H1 (cell line): ENCODE data around the gene GBX1. TPM values are rescaled to one million over a fixed set of nuclear protein-coding genes. Genes with fewer than 3 reads are reported as not detected.

Experiments
- CHD1 ChIP-seq: IDR thresholded peaks from 2 replicates; pipeline ENCODE4 v1.6.1; 2012; ENCODE audit warnings: low read depth, low read length, improper control_type of control experiment
- CTBP2 ChIP-seq: IDR thresholded peaks from 2 replicates; pipeline ENCODE4 v1.7.0; 2011; ENCODE audit warnings: borderline replicate concordance, mild to moderate bottlenecking, moderate library complexity, mixed read lengths, low read length; ENCODE audit not compliant: insufficient read depth, insufficient read length
- GTF2F1 ChIP-seq: IDR thresholded peaks from 2 replicates; pipeline ENCODE4 v1.6.1; 2012; ENCODE audit warnings: low read depth, low read length, improper control_type of control experiment, borderline replicate concordance
- HDAC2 ChIP-seq, 2 experiments: fragments of 300-600 bp in 1 of 2; sonication (generic) in 1 of 2; IDR thresholded peaks; 2 replicates each; pipeline ENCODE4 v1.6.1; 2011 to 2012; ENCODE audit warnings: low read depth in 2 of 2, low read length in 2 of 2, mild to moderate bottlenecking in 2 of 2, moderate library complexity in 2 of 2, borderline replicate concordance in 1 of 2, inconsistent platforms in 1 of 2
- POU5F1 ChIP-seq: IDR thresholded peaks from 2 replicates; pipeline ENCODE4 v1.6.1; 2011; ENCODE audit warnings: low read depth, mild to moderate bottlenecking, low read length, moderate library complexity
- RNF2 ChIP-seq: fragments of 200-900, 300-1000 bp; sonication (generic); IDR thresholded peaks from 2 replicates; pipeline ENCODE4 v1.7.1; 2016; ENCODE audit warnings: borderline replicate concordance, low read depth, mild to moderate bottlenecking, antibody characterized with exemption, low read length; ENCODE audit not compliant: poor library complexity, severe bottlenecking; ENCODE audit errors: missing control alignments
- TAF1 ChIP-seq: IDR thresholded peaks from 2 replicates; pipeline ENCODE4 v1.6.1; 2011; ENCODE audit warnings: mild to moderate bottlenecking, low read depth, low read length
- TAF7 ChIP-seq: optimal IDR thresholded peaks from 2 replicates; pipeline ENCODE3; 2011; ENCODE audit warnings: low read depth, mild to moderate bottlenecking, inconsistent platforms, low read length, moderate library complexity, borderline replicate concordance
- TBP ChIP-seq: IDR thresholded peaks from 2 replicates; pipeline ENCODE4 v1.6.1; 2011; ENCODE audit warnings: low read depth, low read length, improper control_type of control experiment
- YY1 ChIP-seq: IDR thresholded peaks from 2 replicates; pipeline ENCODE4 v1.6.1; 2011; ENCODE audit warnings: low read depth, mild to moderate bottlenecking, low read length
- polyA plus RNA-seq, 7 experiments: library from polyadenylated mRNA; depleted of rRNA in 3 of 7; stranded (reverse) in 5 of 7; unstranded in 2 of 7; fragments of >200 nt in 5 of 7; fragments of 200-250 nt in 2 of 7; gene quantifications; 1 replicate in 5 of 7; 2 replicates in 1 of 7; 4 replicates in 1 of 7; pipeline versions ENCODE4 v1.2.1 to v1.2.3, GENCODE V29; 2011 to 2013; ENCODE audit warnings: missing spikeins in 2 of 7, mixed read lengths in 2 of 7
- total RNA-seq: library from RNA; stranded (reverse); fragmentation: NEBNext Ultra II Directional; extraction: Animal tissue kit (Norgen Biotek cat#: 25700); gene quantifications from 2 replicates; pipeline ENCODE4 v1.2.1, GENCODE V29; 2021

GBX1 gene
- total and polyA plus RNA-seq, 2 of the 8 experiments (the other 6 are each of a cell fraction or from before 2014, with no cell fraction given) = not detected

GRCh38 chr7:151161757-151162156 lies 5.7 kb downstream of the GBX1 start (continued):
- no peak for TF ChIP-seq RNF2
- TF ChIP-seq GTF2F1 = no peak
- no peak for TF ChIP-seq HDAC2 (IDR thresholded peaks at IDR 0.05; ENCODE audit: borderline replicate concordance in 1 of 2, low read depth in 2 of 2, low read length in 2 of 2)
- TF ChIP-seq YY1 = no peak
- no peak for TF ChIP-seq CTBP2
- no peak for TF ChIP-seq POU5F1
- no peak for TF ChIP-seq TAF7
- TF ChIP-seq CHD1 = no peak
- TF ChIP-seq TBP = no peak
- no peak for TF ChIP-seq TAF1
- TF ChIP-seq, all 59 proteins: peak for 0
